GM21526 (cell line): ENCODE measurements around the gene MYO3B.
"Not testable (repeated sequence)": the region's sequence is repeated elsewhere in the genome, so short reads cannot be mapped to it uniquely, and the experiment has no call there.

Source experiments
- ATAC-seq: cut with Tn5 transposase; IDR thresholded peaks from one replicate; pipeline ENCODE4 v1.9.1; 2021; ENCODE audit warnings: moderate library complexity; ENCODE audit not compliant: unreplicated experiment, low FRiP score

MYO3B gene

GRCh38 chr2:170582313-170582712, 404.4 kb downstream of the MYO3B start:
- no peak for ATAC-seq

- ATAC-seq: no peak
These were observed 405.0 kb downstream of the MYO3B start for GRCh38 chr2:170582751-170583463.

GRCh38 chr2:170585067-170585466, 407.1 kb downstream of the MYO3B start:
- no peak for ATAC-seq

- no peak for ATAC-seq
These were observed 408.7 kb downstream of the MYO3B start for GRCh38 chr2:170586571-170587095.

- ATAC-seq: no peak
These were observed 409.2 kb downstream of the MYO3B start for GRCh38 chr2:170587117-170587516.

- no peak for ATAC-seq
These were observed 410.0 kb downstream of the MYO3B start for GRCh38 chr2:170587922-170588321.

GRCh38 chr2:170588729-170589128, 410.8 kb downstream of the MYO3B start:
- no peak for ATAC-seq

- ATAC-seq: no peak
These were observed 418.6 kb downstream of the MYO3B start for GRCh38 chr2:170596576-170596975.

GRCh38 chr2:170598067-170598395, 420.1 kb downstream of the MYO3B start:
- no peak for ATAC-seq

GRCh38 chr2:170601489-170601888, 423.5 kb downstream of the MYO3B start:
- no peak for ATAC-seq

GRCh38 chr2:170605862-170606261, 427.9 kb downstream of the MYO3B start:
- ATAC-seq: no peak

GRCh38 chr2:170607171-170607570, 429.2 kb downstream of the MYO3B start:
- ATAC-seq: no peak

GRCh38 chr2:170610615-170611014, 432.7 kb downstream of the MYO3B start:
- ATAC-seq: no peak

GRCh38 chr2:170618948-170619347, 441.0 kb downstream of the MYO3B start:
- not testable (repeated sequence) for ATAC-seq

GRCh38 chr2:170635094-170635493, 457.1 kb downstream of the MYO3B start:
- not testable (repeated sequence) for ATAC-seq

GRCh38 chr2:170639635-170640034, 461.7 kb downstream of the MYO3B start:
- no peak for ATAC-seq

- no peak for ATAC-seq
These were observed 464.0 kb downstream of the MYO3B start for GRCh38 chr2:170641961-170642360.

GRCh38 chr2:170643346-170643745, 465.4 kb downstream of the MYO3B start:
- ATAC-seq: no peak

GRCh38 chr2:170647741-170648436, 469.9 kb downstream of the MYO3B start:
- no peak for ATAC-seq

- no peak for ATAC-seq
These were observed 473.8 kb downstream of the MYO3B start for GRCh38 chr2:170651624-170652325.

- ATAC-seq: no peak
These were observed 474.9 kb downstream of the MYO3B start for GRCh38 chr2:170652637-170653417.
